ENCODE data around the gene TET3.
"Not testable (repeated sequence)": the region's sequence is repeated elsewhere in the genome, so short reads cannot be mapped to it uniquely, and the experiment has no call there.

Gene TET3

GRCh38 chr2:73939419-73939818 lies 45.3 kb upstream of the TET3 start:
- intact Hi-C loops (cut with DNase I; ENCODE audit: low total_unique reads), result no loop called here
- no peak for TF ChIP-seq CTCF (IDR thresholded peaks at IDR 0.05)
- no peak overlapping the region for H3K27ac ChIP-seq

GRCh38 chr2:73940066-73940465 lies 44.6 kb upstream of the TET3 start:
- H3K27me3 ChIP-seq; H3K4me3 ChIP-seq; H3K27ac ChIP-seq; H3K9me3 ChIP-seq; DNase-seq; intact Hi-C loops (cut with DNase I; ENCODE audit: low total_unique reads): not testable (repeated sequence)
- H3K4me1 ChIP-seq, result peaks cover 0 to 35% (median 12%) of the 10 kb centered on the region in 4 donors
- H3K36me3 ChIP-seq, result peaks cover 0 to 23% (median 16%) of the 10 kb centered on the region in 3 donors

More at GRCh38 chr2:73939419-73939818, 45.3 kb upstream of the TET3 start:
- peaks cover 0 to 36% (median 14%) of the 10 kb centered on the region in 4 donors for H3K4me1 ChIP-seq
- no peaks in the 10 kb centered on the region for H3K27me3 ChIP-seq
- no peak for DNase-seq
- H3K4me3 ChIP-seq, result no peak overlapping the region
- no peaks in the 10 kb centered on the region for H3K9me3 ChIP-seq
- H3K36me3 ChIP-seq, result peaks cover 0 to 17% (median 11%) of the 10 kb centered on the region in 3 donors

GRCh38 chr2:73942664-73943063 lies 42.0 kb upstream of the TET3 start:
- intact Hi-C loops (cut with DNase I; ENCODE audit: low total_unique reads), result no loop called here
- H3K36me3 ChIP-seq, result peaks cover 14 to 40% (median 34%) of the 10 kb centered on the region in 3 donors

GRCh38 chr2:73944714-73945113 lies 40.0 kb upstream of the TET3 start:
- no peak for TF ChIP-seq CTCF (IDR thresholded peaks at IDR 0.05)
- Histone ChIP-seq H3K36me3 (peaks cover 32 to 61% (median 52%) of the 10 kb centered on the region in 3 donors), H3K4me1 (peaks cover 0 to 6% (median under 1%) of the 10 kb centered on the region in 4 donors), H3K4me3 (no peak overlapping the region), H3K27me3 (no peaks in the 10 kb centered on the region), H3K9me3 (no peaks in the 10 kb centered on the region), H3K27ac (no peak overlapping the region)
- DNase-seq, result no peak
- intact Hi-C loops (cut with DNase I; ENCODE audit: low total_unique reads), result no loop called here

More at GRCh38 chr2:73942664-73943063, 42.0 kb upstream of the TET3 start:
- Histone ChIP-seq H3K27me3 (no peaks in the 10 kb centered on the region), H3K9me3 (no peaks in the 10 kb centered on the region), H3K27ac (no peak overlapping the region), H3K4me1 (peaks cover 0 to 12% (median 6%) of the 10 kb centered on the region in 4 donors), H3K4me3 (no peak overlapping the region)
- DNase-seq, result no peak
- TF ChIP-seq CTCF (IDR thresholded peaks at IDR 0.05), result no peak

- no peak for TF ChIP-seq CTCF (IDR thresholded peaks at IDR 0.05)
- no peaks in the 10 kb centered on the region for H3K9me3 ChIP-seq
- H3K4me1 ChIP-seq, result no peaks in the 10 kb centered on the region
- H3K36me3 ChIP-seq, result peaks cover 44 to 76% (median 67%) of the 10 kb centered on the region in 3 donors
- intact Hi-C loops (cut with DNase I; ENCODE audit: low total_unique reads), result no loop called here
- DNase-seq, result no peak
- H3K27me3 ChIP-seq, result no peaks in the 10 kb centered on the region
- H3K27ac ChIP-seq, result no peak overlapping the region
- H3K4me3 ChIP-seq, result no peak overlapping the region
Observed at GRCh38 chr2:73946215-73946614, 38.5 kb upstream of the TET3 start.

GRCh38 chr2:73946666-73947065 lies 38.0 kb upstream of the TET3 start:
- Histone ChIP-seq H3K9me3 (no peaks in the 10 kb centered on the region), H3K27ac (no peak overlapping the region), H3K4me1 (no peaks in the 10 kb centered on the region), H3K27me3 (no peaks in the 10 kb centered on the region), H3K4me3 (no peak overlapping the region), H3K36me3 (peaks cover 48 to 80% (median 72%) of the 10 kb centered on the region in 3 donors)
- TF ChIP-seq CTCF (IDR thresholded peaks at IDR 0.05), result no peak
- intact Hi-C loops (cut with DNase I; ENCODE audit: low total_unique reads), result no loop called here
- no peak for DNase-seq
